ENCODE data around the gene CAMK1D. TPM values are rescaled to one million over a fixed set of nuclear protein-coding genes. Genes with fewer than 3 reads are reported as not detected.
A peak's percentile ranks its signal among the peaks of the same experiment; 100 is the strongest.

CAMK1D gene
- polyA plus RNA-seq, 2 of the 4 experiments (the other 2 are of a cell fraction), result 6.6 to 12.5 TPM

- Histone ChIP-seq H3K4me3 (no peak overlapping the region), H3K27ac (no peak overlapping the region), H3K4me1 (peaks cover 10% of the 10 kb centered on the region; the same call in 2 of the 3 replicates), H3K4me2 (no peak overlapping the region), H3K9me3 (no peaks in the 10 kb centered on the region)
- TF ChIP-seq RARB (CRISPR knock-in tag; IDR thresholded peaks at IDR 0.05) (no peak), SMC3 (IDR thresholded peaks at IDR 0.05) (no peak), RCOR1 (IDR thresholded peaks at IDR 0.05; ENCODE audit: low read depth, low read length) (no peak), POLR2AphosphoS2 (conservative IDR thresholded peaks at IDR 0.05; ENCODE audit: low read length) (no peak), MYC (IDR thresholded peaks at IDR 0.05; ENCODE audit: borderline replicate concordance, low read length) (no peak), JUNB (IDR thresholded peaks at IDR 0.05) (no peak), POLR2A (IDR thresholded peaks at IDR 0.05; ENCODE audit: low read length) (no peak), HES2 (IDR thresholded peaks at IDR 0.05) (no peak), EP300 (IDR thresholded peaks at IDR 0.05) (no peak), USF2 (IDR thresholded peaks at IDR 0.05) (no peak), MAZ (IDR thresholded peaks at IDR 0.05; ENCODE audit: borderline replicate concordance, low read depth, low read length) (no peak), HEYL (CRISPR knock-in tag; IDR thresholded peaks at IDR 0.05) (no peak), BCL3 (IDR thresholded peaks at IDR 0.05) (no peak), KDM1A (IDR thresholded peaks at IDR 0.05; ENCODE audit: low read depth) (no peak)
- WGBS (ENCODE audit: missing lambda C conversion rate), result 81% methylated on average over 12 of the region's 12 CpGs
- DNase-seq (ENCODE audit: low read depth in 1 of 2, low spot score in 1 of 2) (no peak), FAIRE-seq (no peak), ATAC-seq (no peak)
- CTCF ChIA-PET, result no interaction called here
- POLR2A ChIA-PET, result no interaction called here
Measured at GRCh38 chr10:12501324-12501723, 152.0 kb downstream of the CAMK1D start.

GRCh38 chr10:12501841-12502525 is 152.6 kb downstream of the CAMK1D start:
- POLR2A ChIA-PET, result no interaction called here

More at GRCh38 chr10:12501841-12502525, 152.6 kb downstream of the CAMK1D start:
- Histone ChIP-seq H3K4me3 (no peak overlapping the region), H3K4me1 (peaks cover 10% of the 10 kb centered on the region; the same call in 2 of the 3 replicates), H3K9me3 (no peaks in the 10 kb centered on the region), H3K4me2 (no peak overlapping the region), H3K27ac (no peak overlapping the region)
- TF ChIP-seq KDM5A (IDR thresholded peaks at IDR 0.05), result no peak
- no peak for TF ChIP-seq REST (IDR thresholded peaks at IDR 0.05)
- no peak for TF ChIP-seq MAZ (IDR thresholded peaks at IDR 0.05; ENCODE audit: borderline replicate concordance, low read depth, low read length)
- TF ChIP-seq RCOR1 (IDR thresholded peaks at IDR 0.05; ENCODE audit: low read depth, low read length), result no peak
- TF ChIP-seq CBX2 (IDR thresholded peaks at IDR 0.05; ENCODE audit: borderline replicate concordance, low read depth), result no peak
- no peak for TF ChIP-seq USF2 (IDR thresholded peaks at IDR 0.05)
- no peak for TF ChIP-seq RNF2 (IDR thresholded peaks at IDR 0.05; ENCODE audit: borderline replicate concordance, low read depth)
- no peak for TF ChIP-seq CEBPB (IDR thresholded peaks at IDR 0.05)
- TF ChIP-seq POLR2AphosphoS2 (conservative IDR thresholded peaks at IDR 0.05; ENCODE audit: low read length), result no peak
- no peak for TF ChIP-seq JUNB (IDR thresholded peaks at IDR 0.05)
- TF ChIP-seq E2F6 (IDR thresholded peaks at IDR 0.05; ENCODE audit: borderline replicate concordance, low read depth), result no peak
- TF ChIP-seq NPAS2 (CRISPR knock-in tag; IDR thresholded peaks at IDR 0.05; ENCODE audit: borderline replicate concordance), result no peak
- CTCF ChIA-PET, result no interaction called here
- 80% methylated on average over 16 of the region's 16 CpGs for WGBS (ENCODE audit: missing lambda C conversion rate)
- ATAC-seq, result peak in 1 of 2 experiments; percentile 70; a peak in 4 of 6 replicates
- no peak for FAIRE-seq
- no peak for DNase-seq (ENCODE audit: low read depth in 1 of 2, low spot score in 1 of 2)
